ENCODE results near the gene LRRC32. TPM values are rescaled to one million over a fixed set of nuclear protein-coding genes. Genes with fewer than 3 reads are reported as not detected.

LRRC32 gene
- total and polyA plus RNA-seq, 2 of the 4 experiments (the other 2 are of a cell fraction) = 5.2 to 13.7 TPM

- no peak overlapping the region for H4K5ac ChIP-seq (ENCODE audit: low read depth, low read length)
- no peak overlapping the region for H2AK9ac ChIP-seq (replicated peaks; ENCODE audit: low read depth, low read length, poor library complexity)
- H3K9me1 ChIP-seq (ENCODE audit: insufficient read depth, low read length) = no peaks in the 10 kb centered on the region
- no peaks in the 10 kb centered on the region for H3K27me3 ChIP-seq (ENCODE audit: control insufficient read depth, insufficient read depth, low read length)
- no peak overlapping the region for H3K9ac ChIP-seq (ENCODE audit: low read depth, low read length)
- peaks cover 5% of the 10 kb centered on the region for H3K4me1 ChIP-seq (ENCODE audit: control insufficient read depth, insufficient read depth, low read length)
- no peaks in the 10 kb centered on the region for H4K20me1 ChIP-seq (ENCODE audit: insufficient read depth, low read length)
- no peak overlapping the region for H4K91ac ChIP-seq (ENCODE audit: insufficient read depth, low read depth, low read length)
- H2BK15ac ChIP-seq (ENCODE audit: low read depth, low read length) = no peak overlapping the region
- dilution Hi-C loops (cut with HindIII; ENCODE audit: low sequenced_read_pairs, unreplicated experiment) (no loop called here), intact Hi-C loops (cut with micrococcal nuclease) (no loop called here), in situ Hi-C loops (cut with MboI; ENCODE audit: low sequenced_read_pairs) (no loop called here)
- no peak overlapping the region for H3K4me2 ChIP-seq (ENCODE audit: low read depth, low read length)
- no peak for ATAC-seq (ENCODE audit: low read depth)
- H4K8ac ChIP-seq (ENCODE audit: low read depth in 2 of 2, low read length in 2 of 2) = no peak overlapping the region
- H3K4me3 ChIP-seq (ENCODE audit: insufficient read depth, low read depth, low read length) = no peak overlapping the region
- no peak for DNase-seq
- H3K9me3 ChIP-seq (ENCODE audit: control insufficient read depth, insufficient read depth, low read length) = no peaks in the 10 kb centered on the region
- H3K23ac ChIP-seq (ENCODE audit: low read depth, low read length) = no peak overlapping the region
- BruUV-seq (replicated peaks) = no TSS peak
- H3K79me1 ChIP-seq (ENCODE audit: low read depth in 1 of 2, low read length in 2 of 2) = no peaks in the 10 kb centered on the region
- no peak overlapping the region for H2AFZ ChIP-seq (replicated peaks; ENCODE audit: low read length, poor library complexity)
- POLR2A ChIA-PET (ENCODE audit: unreplicated experiment) = no interaction called here
- H3K14ac ChIP-seq (replicated peaks; ENCODE audit: low read depth, low read length) = no peak overlapping the region
- no peak overlapping the region for H2AK5ac ChIP-seq (ENCODE audit: low read depth, low read length)
- H2BK20ac ChIP-seq (ENCODE audit: low read depth, low read length) = no peak overlapping the region
- CTCF ChIA-PET = no interaction called here
- no peak overlapping the region for H3K18ac ChIP-seq (ENCODE audit: low read depth, low read length)
- H2BK5ac ChIP-seq (ENCODE audit: low read depth, low read length, poor library complexity, severe bottlenecking) = no peak overlapping the region
- TF ChIP-seq MAZ (IDR thresholded peaks at IDR 0.05; ENCODE audit: borderline replicate concordance, low read depth, low read length) = no peak
- no peak for TF ChIP-seq RFX5 (IDR thresholded peaks at IDR 0.05; ENCODE audit: low read depth, low read length)
- no peak for TF ChIP-seq CTCF (conservative IDR thresholded peaks at IDR 0.05; ENCODE audit: low read depth, low read length)
- TF ChIP-seq POLR2A (IDR thresholded peaks at IDR 0.05; ENCODE audit: low read depth, low read length) = no peak
- TF ChIP-seq MXI1 (IDR thresholded peaks at IDR 0.05; ENCODE audit: borderline replicate concordance, low read depth, low read length) = no peak
- no peak for TF ChIP-seq NFE2L2 (IDR thresholded peaks at IDR 0.05; ENCODE audit: low read depth, low read length)
- no peak for TF ChIP-seq CHD1 (IDR thresholded peaks at IDR 0.05; ENCODE audit: low read depth, low read length)
- no peak for TF ChIP-seq FOS (IDR thresholded peaks at IDR 0.05; ENCODE audit: low read depth, low read length)
- TF ChIP-seq USF2 (IDR thresholded peaks at IDR 0.05; ENCODE audit: low read depth, low read length) = no peak
- no peak for TF ChIP-seq MAFK (IDR thresholded peaks at IDR 0.05; ENCODE audit: low read depth, low read length)
- TF ChIP-seq SMC3 (IDR thresholded peaks at IDR 0.05; ENCODE audit: low read depth, low read length) = no peak
- H3K27ac ChIP-seq (ENCODE audit: insufficient read depth, low read length) = no peak overlapping the region
- H3K56ac ChIP-seq (ENCODE audit: extremely low read depth, insufficient read depth, low read length) = no peak overlapping the region
- peaks cover 9% of the 10 kb centered on the region; the same call in 1 of the 2 replicates for H3K36me3 ChIP-seq (ENCODE audit: control insufficient read depth, insufficient read depth, low read length)
- 79% methylated on average over 5 of the region's 11 CpGs; no CpG with 5 or more reads in 1 of the 2 experiments for WGBS, 2 experiments (ENCODE audit: extremely low coverage in 2 of 2, insufficient read length in 1 of 2)
- H3K4ac ChIP-seq (ENCODE audit: low read depth, low read length) = no peak overlapping the region
- H2BK120ac ChIP-seq (ENCODE audit: low read depth, low read length) = no peak overlapping the region
These were observed 5.9 kb downstream of the LRRC32 start for GRCh38 chr11:76664578-76665061.

Measured in IMR-90 (cell line).